K562 (cell line): Measurements from ENCODE around the gene PCSK5. TPM values are rescaled to one million over a fixed set of nuclear protein-coding genes. Genes with fewer than 3 reads are reported as not detected.

Experiments
- ATAC-seq: fragments of 200-7000 bp; cut with Tn5 transposase; 3 replicates; pipeline ENCODE4 v1.9.1; 2020; ENCODE audit warnings: moderate library complexity
- BruUV-seq: library from RNA; stranded (reverse); fragments of 400-500 nt; replicated peaks from 2 replicates; lab custom pipeline; 2021; lab: Mats Ljungman, UMichigan
- CTCF ChIA-PET: fragments of 300-600 bp; formaldehyde crosslinking; extraction: SDS; loops from one replicate; lab custom pipeline; 2021; ENCODE audit warnings: low intra/inter-chr PET ratio; lab: Yijun Ruan, JAX
- POLR2A ChIA-PET: fragments of 300-600, 350-650 bp; sonication (Branson Sonifier 250); formaldehyde crosslinking; extraction: SDS; loops from one replicate; lab custom pipeline; 2021; ENCODE audit warnings: antibody characterized with exemption, inconsistent platforms; lab: Yijun Ruan, JAX
- DNase-seq, 4 experiments: peaks; one replicate each; pipeline versions ENCODE4 v3.0.0 to v3.0.0-alpha.2; 2011 to 2018; ENCODE audit warnings: low spot score in 3 of 4, mixed read lengths in 3 of 4; ENCODE audit errors: extremely low read depth in 1 of 4
- FAIRE-seq: peaks from 2 replicates; lab custom pipeline; 2011; peaks lifted over from hg19 to GRCh38; lab: Jason Lieb, UNC
- H2AFZ ChIP-seq: 2 replicates; pipeline ENCODE4 v1.6.0; 2011; ENCODE audit warnings: low read depth, low read length, control low read depth, inconsistent platforms
- H3K27ac ChIP-seq: fragments of 200-600 bp; 3 replicates; pipeline ENCODE4 v1.8.0; 2011; ENCODE audit warnings: low read depth, mild to moderate bottlenecking, control low read depth, inconsistent platforms, low read length, moderate library complexity, mixed read lengths; ENCODE audit errors: extremely low read depth
- H3K27me3 ChIP-seq, 2 experiments: fragments of 300-600 bp in 1 of 2; 2 replicates in 1 of 2; 3 replicates in 1 of 2; pipeline versions ENCODE4 v1.6.0 to v1.8.0; 2011; ENCODE audit warnings: inconsistent platforms in 2 of 2, low read length in 2 of 2, mild to moderate bottlenecking in 1 of 2, mixed read lengths in 1 of 2, moderate library complexity in 1 of 2; ENCODE audit not compliant: control insufficient read depth in 2 of 2, insufficient read depth in 2 of 2
- H3K36me3 ChIP-seq: fragments of 300-600 bp; 3 replicates; pipeline ENCODE4 v1.8.0; 2011; ENCODE audit warnings: mild to moderate bottlenecking, low read length, inconsistent platforms; ENCODE audit not compliant: control insufficient read depth, insufficient read depth
- H3K4me1 ChIP-seq, 2 experiments: fragments of 200-600 bp in 1 of 2; replicated peaks in 1 of 2; 2 replicates in 1 of 2; 3 replicates in 1 of 2; pipeline versions ENCODE4 v1.5.1 to v1.8.0; 2011; ENCODE audit warnings: inconsistent platforms in 2 of 2, low read length in 2 of 2, mild to moderate bottlenecking in 1 of 2, mixed read lengths in 1 of 2, moderate library complexity in 1 of 2; ENCODE audit not compliant: control insufficient read depth in 2 of 2, insufficient read depth in 2 of 2
- H3K4me2 ChIP-seq: 2 replicates; pipeline ENCODE4 v1.6.1; 2011; ENCODE audit warnings: low read length, control low read depth, inconsistent platforms, mixed read lengths; ENCODE audit not compliant: insufficient read depth
- H3K4me3 ChIP-seq: fragments of 200-600 bp; sonication (generic), shearing (Covaris generic); 2 replicates; pipeline ENCODE4 v1.5.1; 2016; ENCODE audit warnings: control low read depth, inconsistent platforms
- H3K79me2 ChIP-seq: fragments of 200-600 bp; 3 replicates; pipeline ENCODE4 v1.8.0; 2011; ENCODE audit warnings: low read length, inconsistent platforms; ENCODE audit not compliant: control insufficient read depth, insufficient read depth
- H3K9ac ChIP-seq, 2 experiments: 2 replicates each; pipeline versions ENCODE4 v1.6.0 to v1.6.1; 2011; ENCODE audit warnings: low read depth in 2 of 2, low read length in 2 of 2, control low read depth in 1 of 2, inconsistent platforms in 1 of 2, mild to moderate bottlenecking in 1 of 2, mixed read lengths in 1 of 2; ENCODE audit not compliant: insufficient read depth in 1 of 2
- H3K9me1 ChIP-seq: one replicate; pipeline ENCODE4 v1.6.0; 2011; ENCODE audit warnings: inconsistent platforms, mild to moderate bottlenecking, low read length, moderate library complexity; ENCODE audit not compliant: control insufficient read depth, insufficient read depth
- H3K9me3 ChIP-seq: replicated peaks from 2 replicates; pipeline ENCODE4 v1.5.1; 2011; ENCODE audit warnings: low read depth, low read length, inconsistent platforms; ENCODE audit not compliant: control insufficient read depth, insufficient read depth
- H4K20me1 ChIP-seq: replicated peaks from 2 replicates; pipeline ENCODE4 v1.6.1; 2011; ENCODE audit warnings: low read length, inconsistent platforms, mixed read lengths; ENCODE audit not compliant: control insufficient read depth, insufficient read depth
- BRF1 ChIP-seq: IDR thresholded peaks from 3 replicates; pipeline ENCODE4 v1.6.1; 2011; ENCODE audit warnings: borderline replicate concordance, mild to moderate bottlenecking; ENCODE audit not compliant: insufficient read length; ENCODE audit errors: extremely low read depth
- ELF1 ChIP-seq: fragments of 200-800 bp; sonication (Bioruptor generic); IDR thresholded peaks from 2 replicates; pipeline ENCODE4 v1.6.1; 2016; ENCODE audit warnings: missing genetic modification characterization, missing compliant biosample characterization
- ESRRB ChIP-seq: fragments of 250-450 bp; sonication (Bioruptor Pico); IDR thresholded peaks from 2 replicates; pipeline ENCODE4 v1.5.0; 2020; ENCODE audit warnings: mild to moderate bottlenecking, moderate library complexity, borderline replicate concordance
- ETS2 ChIP-seq: IDR thresholded peaks from 2 replicates; pipeline ENCODE4 v1.6.1; 2016; ENCODE audit warnings: borderline replicate concordance, missing genetic modification characterization, mild to moderate bottlenecking, moderate library complexity, missing compliant biosample characterization; ENCODE audit not compliant: poor library complexity, severe bottlenecking
- ETV1 ChIP-seq: fragments of 450-650 bp; conservative IDR thresholded peaks from 2 replicates; pipeline ENCODE4 v1.6.1; 2016; ENCODE audit warnings: missing genetic modification characterization, control low read depth, low read depth, missing compliant biosample characterization
- FOXM1 ChIP-seq, 2 experiments: fragments of 450-650 bp in 1 of 2; sonication (generic) in 1 of 2; formaldehyde crosslinking in 1 of 2; IDR thresholded peaks; 2 replicates each; pipeline versions ENCODE4 v1.6.1 to v1.9.0; 2017 to 2022; ENCODE audit warnings: low read depth in 2 of 2, mild to moderate bottlenecking in 2 of 2, missing genetic modification reagents in 1 of 2, moderate library complexity in 1 of 2
- NR3C1 ChIP-seq: sonication (generic); formaldehyde crosslinking; IDR thresholded peaks from 2 replicates; pipeline ENCODE4 v1.8.1; 2022; ENCODE audit warnings: missing genetic modification reagents
- ZKSCAN8 ChIP-seq: fragments of 200-800 bp; sonication (Bioruptor generic); IDR thresholded peaks from 2 replicates; pipeline ENCODE4 v1.6.1; 2016; ENCODE audit warnings: missing genetic modification characterization, missing compliant biosample characterization
- WGBS: fragments of 100-300 bp; shearing (Covaris generic); methylation state at CpG from one replicate; pipeline ENCODE4 v1.1.6; 2016; ENCODE audit warnings: low coverage, mixed read lengths; ENCODE audit not compliant: insufficient coverage; ENCODE audit errors: missing lambda C conversion rate; 5-methylcytosine and 5-hydroxymethylcytosine counted together
- in situ Hi-C: fragments of 300-500 bp; cut with MboI; formaldehyde crosslinking; loops from 4 replicates; pipeline ENCODE4 v1.15.0; 2018; ENCODE audit warnings: inconsistent platforms, mixed read lengths
- intact Hi-C: fragments of 100-400 bp; cut with micrococcal nuclease; formaldehyde crosslinking; loops from 2 replicates; pipeline ENCODE4 v1.14.2; 2022
- polyA plus RNA-seq, 8 experiments: library from polyadenylated mRNA; depleted of rRNA in 4 of 8; stranded (reverse) in 5 of 8; unstranded in 3 of 8; fragments of >200 nt; fragmentation: Nextera tagmentation in 2 of 8; fragmentation: Illumina TruSeq in 1 of 8; extraction: Ambion mirVana in 2 of 8; extraction: Trizol in 1 of 8; gene quantifications; 2 replicates each; pipeline versions ENCODE4 v1.2.1 to v1.2.3, GENCODE V29; 2011 to 2014; ENCODE audit warnings: inconsistent platforms in 1 of 8, missing spikeins in 1 of 8
- total RNA-seq, 7 experiments: library from RNA; depleted of rRNA in 6 of 7; stranded (reverse); fragments of >200 nt in 6 of 7; fragmentation: Illumina TruSeq in 2 of 7; extraction: Trizol in 2 of 7; gene quantifications; 2 replicates each; pipeline versions ENCODE4 v1.2.1 to v1.2.3, GENCODE V29; 2011 to 2021; ENCODE audit warnings: low replicate concordance in 1 of 7
- TF ChIP-seq, protein P1 (sequence below), 2 experiments: fragments of 450-650 bp; IDR thresholded peaks; 2 replicates each; pipeline ENCODE4 v1.6.1; 2016
- TF ChIP-seq, protein P2 (sequence below): fragments of 450-650 bp; conservative IDR thresholded peaks from 2 replicates; pipeline ENCODE4 v1.6.1; 2016; ENCODE audit warnings: missing genetic modification characterization, low read depth, mild to moderate bottlenecking, control low read depth, missing compliant biosample characterization
- TF ChIP-seq, protein P3 (sequence below), 2 experiments: IDR thresholded peaks; 2 replicates each; pipeline ENCODE4 v1.6.1; 2011; ENCODE audit warnings: borderline replicate concordance in 1 of 2, control low read depth in 1 of 2, low read depth in 1 of 2, low read length in 1 of 2, mild to moderate bottlenecking in 1 of 2, mixed read lengths in 1 of 2, moderate library complexity in 1 of 2; ENCODE audit not compliant: insufficient read depth in 1 of 2, insufficient read length in 1 of 2, poor library complexity in 1 of 2, severe bottlenecking in 1 of 2; ENCODE audit errors: extremely low read depth in 1 of 2
- TF ChIP-seq, protein P4 (sequence below): fragments of 450-650 bp; IDR thresholded peaks from 2 replicates; pipeline ENCODE4 v1.6.1; 2017; ENCODE audit warnings: antibody characterized with exemption, mild to moderate bottlenecking

PCSK5 gene
- total and polyA plus RNA-seq, 9 of the 15 experiments (the other 6 are each of a cell fraction or from before 2014, with no cell fraction given) = not detected

DNA sequence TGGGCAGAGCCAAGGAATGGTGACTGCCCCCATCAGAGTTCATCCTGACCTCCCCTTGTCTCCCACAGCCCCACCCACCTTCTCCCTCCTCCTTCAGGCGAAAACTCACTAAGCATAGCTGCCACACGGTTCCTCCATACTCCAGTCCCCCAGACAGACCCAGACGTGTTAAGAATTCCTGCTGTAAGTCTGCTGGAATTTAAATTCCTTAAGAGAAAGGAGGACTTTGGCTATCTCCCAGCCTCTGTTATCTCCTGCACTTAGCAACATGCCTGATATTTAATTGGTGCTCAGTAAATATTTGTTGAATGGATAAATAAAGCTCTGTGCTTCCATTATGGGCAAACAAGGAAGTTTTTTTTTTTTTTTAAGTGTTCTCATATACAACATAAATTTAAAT lies 290.1 kb downstream of the PCSK5 start:
- in situ Hi-C loops = no loop called here
- FAIRE-seq (no peak), ATAC-seq (no peak), DNase-seq (no peak)
- ChIA-PET POLR2A (no interaction called here), CTCF (no interaction called here)
- Histone ChIP-seq H3K79me2 (no peaks in the 10 kb centered on the region), H3K9me3 (no peaks in the 10 kb centered on the region), H3K4me1 (no peaks in the 10 kb centered on the region), H3K9ac (no peak overlapping the region), H2AFZ (no peak overlapping the region), H3K4me2 (no peak overlapping the region), H3K27me3 (no peaks in the 10 kb centered on the region), H3K9me1 (no peaks in the 10 kb centered on the region), H3K27ac (no peak overlapping the region), H3K4me3 (no peak overlapping the region), H4K20me1 (no peaks in the 10 kb centered on the region), H3K36me3 (no peaks in the 10 kb centered on the region)
- intact Hi-C loops = no loop called here
- BruUV-seq = no TSS peak
- 0% methylated on average over 2 of the region's 3 CpGs for WGBS
- TF ChIP-seq, protein P1, sequence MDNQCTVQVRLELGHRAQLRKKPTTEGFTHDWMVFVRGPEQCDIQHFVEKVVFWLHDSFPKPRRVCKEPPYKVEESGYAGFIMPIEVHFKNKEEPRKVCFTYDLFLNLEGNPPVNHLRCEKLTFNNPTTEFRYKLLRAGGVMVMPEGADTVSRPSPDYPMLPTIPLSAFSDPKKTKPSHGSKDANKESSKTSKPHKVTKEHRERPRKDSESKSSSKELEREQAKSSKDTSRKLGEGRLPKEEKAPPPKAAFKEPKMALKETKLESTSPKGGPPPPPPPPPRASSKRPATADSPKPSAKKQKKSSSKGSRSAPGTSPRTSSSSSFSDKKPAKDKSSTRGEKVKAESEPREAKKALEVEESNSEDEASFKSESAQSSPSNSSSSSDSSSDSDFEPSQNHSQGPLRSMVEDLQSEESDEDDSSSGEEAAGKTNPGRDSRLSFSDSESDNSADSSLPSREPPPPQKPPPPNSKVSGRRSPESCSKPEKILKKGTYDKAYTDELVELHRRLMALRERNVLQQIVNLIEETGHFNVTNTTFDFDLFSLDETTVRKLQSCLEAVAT (IDR thresholded peaks at IDR 0.05) = no peak
- TF ChIP-seq NR3C1 = no peak
- TF ChIP-seq ETS2 (tag) = no peak
- TF ChIP-seq ELF1 (tag) = no peak
- TF ChIP-seq, protein P2, sequence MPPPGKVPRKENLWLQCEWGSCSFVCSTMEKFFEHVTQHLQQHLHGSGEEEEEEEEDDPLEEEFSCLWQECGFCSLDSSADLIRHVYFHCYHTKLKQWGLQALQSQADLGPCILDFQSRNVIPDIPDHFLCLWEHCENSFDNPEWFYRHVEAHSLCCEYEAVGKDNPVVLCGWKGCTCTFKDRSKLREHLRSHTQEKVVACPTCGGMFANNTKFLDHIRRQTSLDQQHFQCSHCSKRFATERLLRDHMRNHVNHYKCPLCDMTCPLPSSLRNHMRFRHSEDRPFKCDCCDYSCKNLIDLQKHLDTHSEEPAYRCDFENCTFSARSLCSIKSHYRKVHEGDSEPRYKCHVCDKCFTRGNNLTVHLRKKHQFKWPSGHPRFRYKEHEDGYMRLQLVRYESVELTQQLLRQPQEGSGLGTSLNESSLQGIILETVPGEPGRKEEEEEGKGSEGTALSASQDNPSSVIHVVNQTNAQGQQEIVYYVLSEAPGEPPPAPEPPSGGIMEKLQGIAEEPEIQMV = no peak
- TF ChIP-seq ZKSCAN8 = no peak
- no peak for TF ChIP-seq BRF1
- no peak for TF ChIP-seq ETV1
- TF ChIP-seq, protein P3, sequence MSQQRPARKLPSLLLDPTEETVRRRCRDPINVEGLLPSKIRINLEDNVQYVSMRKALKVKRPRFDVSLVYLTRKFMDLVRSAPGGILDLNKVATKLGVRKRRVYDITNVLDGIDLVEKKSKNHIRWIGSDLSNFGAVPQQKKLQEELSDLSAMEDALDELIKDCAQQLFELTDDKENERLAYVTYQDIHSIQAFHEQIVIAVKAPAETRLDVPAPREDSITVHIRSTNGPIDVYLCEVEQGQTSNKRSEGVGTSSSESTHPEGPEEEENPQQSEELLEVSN (IDR thresholded peaks at IDR 0.05; ENCODE audit: borderline replicate concordance in 1 of 2, extremely low read depth in 1 of 2, insufficient read depth in 1 of 2, insufficient read length in 1 of 2, low read depth in 1 of 2, low read length in 1 of 2, poor library complexity in 1 of 2, severe bottlenecking in 1 of 2) = no peak
- TF ChIP-seq, protein P4, sequence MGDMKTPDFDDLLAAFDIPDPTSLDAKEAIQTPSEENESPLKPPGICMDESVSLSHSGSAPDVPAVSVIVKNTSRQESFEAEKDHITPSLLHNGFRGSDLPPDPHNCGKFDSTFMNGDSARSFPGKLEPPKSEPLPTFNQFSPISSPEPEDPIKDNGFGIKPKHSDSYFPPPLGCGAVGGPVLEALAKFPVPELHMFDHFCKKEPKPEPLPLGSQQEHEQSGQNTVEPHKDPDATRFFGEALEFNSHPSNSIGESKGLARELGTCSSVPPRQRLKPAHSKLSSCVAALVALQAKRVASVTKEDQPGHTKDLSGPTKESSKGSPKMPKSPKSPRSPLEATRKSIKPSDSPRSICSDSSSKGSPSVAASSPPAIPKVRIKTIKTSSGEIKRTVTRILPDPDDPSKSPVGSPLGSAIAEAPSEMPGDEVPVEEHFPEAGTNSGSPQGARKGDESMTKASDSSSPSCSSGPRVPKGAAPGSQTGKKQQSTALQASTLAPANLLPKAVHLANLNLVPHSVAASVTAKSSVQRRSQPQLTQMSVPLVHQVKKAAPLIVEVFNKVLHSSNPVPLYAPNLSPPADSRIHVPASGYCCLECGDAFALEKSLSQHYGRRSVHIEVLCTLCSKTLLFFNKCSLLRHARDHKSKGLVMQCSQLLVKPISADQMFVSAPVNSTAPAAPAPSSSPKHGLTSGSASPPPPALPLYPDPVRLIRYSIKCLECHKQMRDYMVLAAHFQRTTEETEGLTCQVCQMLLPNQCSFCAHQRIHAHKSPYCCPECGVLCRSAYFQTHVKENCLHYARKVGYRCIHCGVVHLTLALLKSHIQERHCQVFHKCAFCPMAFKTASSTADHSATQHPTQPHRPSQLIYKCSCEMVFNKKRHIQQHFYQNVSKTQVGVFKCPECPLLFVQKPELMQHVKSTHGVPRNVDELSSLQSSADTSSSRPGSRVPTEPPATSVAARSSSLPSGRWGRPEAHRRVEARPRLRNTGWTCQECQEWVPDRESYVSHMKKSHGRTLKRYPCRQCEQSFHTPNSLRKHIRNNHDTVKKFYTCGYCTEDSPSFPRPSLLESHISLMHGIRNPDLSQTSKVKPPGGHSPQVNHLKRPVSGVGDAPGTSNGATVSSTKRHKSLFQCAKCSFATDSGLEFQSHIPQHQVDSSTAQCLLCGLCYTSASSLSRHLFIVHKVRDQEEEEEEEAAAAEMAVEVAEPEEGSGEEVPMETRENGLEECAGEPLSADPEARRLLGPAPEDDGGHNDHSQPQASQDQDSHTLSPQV = no peak
- TF ChIP-seq FOXM1 (IDR thresholded peaks at IDR 0.05; ENCODE audit: low read depth) = no peak
- no peak for TF ChIP-seq FOXM1 (CRISPR knock-in tag; IDR thresholded peaks at IDR 0.05; ENCODE audit: low read depth)
- TF ChIP-seq ESRRB (CRISPR knock-in tag) = no peak
